Lower leg skin (tissue), 4 donors: Measurements from ENCODE around the gene VPS13A. TPM values are rescaled to one million over a fixed set of nuclear protein-coding genes. Genes with fewer than 3 reads are reported as not detected.
"Not testable (repeated sequence)": the region's sequence is repeated elsewhere in the genome, so short reads cannot be mapped to it uniquely, and the experiment has no call there.

Source experiments
- DNase-seq, 2 donors: peaks; one replicate each; pipeline ENCODE4 v3.0.0-alpha.2; 2019; ENCODE audit warnings: low spot score in 2 of 2
- H3K4me3 ChIP-seq: fragments of 200-600 bp; sonication (generic); 2 replicates; pipeline ENCODE4 v1.5.1; 2017; ENCODE audit warnings: mild to moderate bottlenecking, low read depth; ENCODE audit not compliant: poor library complexity, severe bottlenecking
- CTCF ChIP-seq, 3 donors: fragments of 450-650 bp; IDR thresholded peaks; one replicate each; pipeline ENCODE4 v1.5.1; 2016; ENCODE audit warnings: antibody characterized with exemption in 3 of 3, mild to moderate bottlenecking in 3 of 3, moderate library complexity in 2 of 3
- POLR2A ChIP-seq, 2 donors: fragments of 450-650 bp; IDR thresholded peaks; one replicate each; pipeline ENCODE4 v1.6.1; 2016 to 2017; ENCODE audit warnings: antibody characterized with exemption in 2 of 2, mild to moderate bottlenecking in 1 of 2, moderate library complexity in 1 of 2
- WGBS, 2 donors: methylation state at CpG; one replicate each; pipeline ENCODE4 v1.1.5; 2018; 5-methylcytosine and 5-hydroxymethylcytosine counted together
- intact Hi-C: fragments of 100-400 bp; cut with DNase I; formaldehyde crosslinking; loops from one replicate; pipeline ENCODE4 v1.15.0; 2023; ENCODE audit warnings: low total_unique reads
- total RNA-seq, 4 donors: library from RNA; depleted of rRNA; stranded (reverse); fragments of >200 nt; gene quantifications; one replicate each; pipeline ENCODE4 v1.1.0, GENCODE V29; 2016

The VPS13A gene
- total RNA-seq, 4 donors from 2014 or later: 27.0 to 48.1 (median 32.5) TPM

DNA sequence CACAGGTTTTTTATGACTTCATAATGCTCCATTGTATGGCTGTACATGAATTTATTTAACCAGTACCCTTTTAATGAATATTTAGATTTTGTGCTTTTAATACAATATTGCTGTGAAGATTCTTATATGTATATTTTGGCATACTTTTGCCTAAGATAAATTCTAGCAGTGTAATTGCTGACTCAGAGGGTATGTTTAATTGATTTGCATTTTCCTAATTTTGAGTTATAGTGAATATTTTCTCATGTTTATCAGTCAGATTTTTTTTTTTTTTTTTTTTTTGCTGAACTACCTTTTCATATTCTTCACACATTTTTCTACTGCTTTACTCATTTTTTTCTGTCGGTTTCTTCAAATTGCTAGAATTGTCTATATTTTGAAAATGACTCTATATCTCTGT lies 222.6 kb downstream of the VPS13A start:
- no peak for DNase-seq
- 95 to 100% methylated on average over 1 of the region's 1 CpG for WGBS, 2 donors
- intact Hi-C loops: no loop called here
- no peak for TF ChIP-seq POLR2A (IDR thresholded peaks at IDR 0.05)
- no peak overlapping the region for H3K4me3 ChIP-seq

GRCh38 chr9:77402286-77402685 lies 225.0 kb downstream of the VPS13A start:
- intact Hi-C loops: no loop called here
- TF ChIP-seq POLR2A (IDR thresholded peaks at IDR 0.05) (no peak), CTCF (IDR thresholded peaks at IDR 0.05) (no peak)

GRCh38 chr9:77403239-77403638 lies 225.9 kb downstream of the VPS13A start:
- no peak for TF ChIP-seq POLR2A (IDR thresholded peaks at IDR 0.05)
- TF ChIP-seq CTCF (IDR thresholded peaks at IDR 0.05): no peak
- intact Hi-C loops: no loop called here
- no peak for DNase-seq
- no peak overlapping the region for H3K4me3 ChIP-seq
- WGBS, 2 donors: 85 to 89% methylated on average over 4 of the region's 4 CpGs

More at GRCh38 chr9:77402286-77402685, 225.0 kb downstream of the VPS13A start:
- no peak overlapping the region for H3K4me3 ChIP-seq
- DNase-seq: no peak
- WGBS, 2 donors: 72 to 75% methylated on average over 2 of the region's 2 CpGs

- WGBS, 2 donors: 90 to 93% methylated on average over 9 of the region's 9 CpGs
- DNase-seq, H3K4me3 ChIP-seq, intact Hi-C loops: not testable (repeated sequence)
Measured at GRCh38 chr9:77408521-77408920, 231.2 kb downstream of the VPS13A start.

- no peak for TF ChIP-seq POLR2A (IDR thresholded peaks at IDR 0.05)
- TF ChIP-seq CTCF (IDR thresholded peaks at IDR 0.05): no peak
- intact Hi-C loops: no loop called here
- WGBS, 2 donors: 50 to 51% methylated on average over 5 of the region's 5 CpGs
- no peak overlapping the region for H3K4me3 ChIP-seq
- DNase-seq: peak in 1 of 2 donors; percentile 67
Measured at GRCh38 chr9:77417566-77417965, 240.2 kb downstream of the VPS13A start.

DNA sequence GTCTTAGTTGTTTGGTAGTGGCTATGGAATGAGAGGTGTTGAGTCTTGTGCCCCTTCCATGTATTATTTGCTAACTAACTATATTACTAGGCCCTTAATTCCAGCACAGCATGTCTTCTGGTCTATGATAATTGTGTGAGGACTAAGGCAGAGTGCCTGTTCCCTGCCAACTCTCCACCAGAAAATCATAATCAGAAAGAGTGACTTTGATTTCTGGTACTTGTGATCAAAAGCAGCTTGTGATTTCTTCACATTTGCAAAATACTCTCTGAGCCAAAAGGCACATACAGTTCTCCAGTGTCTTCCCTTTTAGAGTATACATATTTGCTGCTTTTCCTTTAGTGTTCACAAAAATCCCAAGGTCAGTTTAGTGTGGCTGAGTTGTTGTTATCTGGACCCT lies 240.9 kb downstream of the VPS13A start:
- no peak for DNase-seq
- H3K4me3 ChIP-seq: no peak overlapping the region
- TF ChIP-seq POLR2A (IDR thresholded peaks at IDR 0.05) (no peak), CTCF (IDR thresholded peaks at IDR 0.05) (no peak)
- intact Hi-C loops: no loop called here

- intact Hi-C loops: no loop called here
- WGBS, 2 donors: 59 to 62% methylated on average over 2 of the region's 2 CpGs
- H3K4me3 ChIP-seq: no peak overlapping the region
- DNase-seq: no peak
- no peak for TF ChIP-seq CTCF (IDR thresholded peaks at IDR 0.05)
- TF ChIP-seq POLR2A (IDR thresholded peaks at IDR 0.05): no peak
Measured at GRCh38 chr9:77420641-77421040, 243.3 kb downstream of the VPS13A start.
